ENCODE data around the gene COL4A2. TPM values are rescaled to one million over a fixed set of nuclear protein-coding genes. Genes with fewer than 3 reads are reported as not detected.

Gene COL4A2
- total RNA-seq, 4 donors from 2014 or later, result 51.2 to 85.8 (median 70.5) TPM

DNA sequence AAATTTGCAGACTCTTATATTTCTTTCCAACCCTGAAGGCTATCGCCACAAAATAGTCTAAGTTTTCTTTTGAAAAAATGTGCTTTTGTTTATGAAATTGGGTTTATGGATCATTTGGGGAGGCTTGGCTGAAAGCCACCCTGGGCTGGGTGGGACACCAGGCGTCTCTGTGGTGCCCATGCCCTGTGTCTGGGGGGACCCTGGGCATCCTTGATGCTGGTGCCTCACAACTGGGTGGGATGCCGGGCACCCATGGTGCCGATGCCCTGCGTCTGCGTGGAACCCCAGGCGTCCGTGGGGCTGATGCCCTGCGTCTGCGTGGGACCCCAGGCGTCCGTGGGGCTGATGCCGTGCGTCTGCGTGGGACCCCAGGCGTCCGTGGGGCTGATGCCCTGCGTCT, 149.5 kb downstream of the COL4A2 start:
- TF ChIP-seq POLR2A (IDR thresholded peaks at IDR 0.05), result no peak
- TF ChIP-seq, protein P1, sequence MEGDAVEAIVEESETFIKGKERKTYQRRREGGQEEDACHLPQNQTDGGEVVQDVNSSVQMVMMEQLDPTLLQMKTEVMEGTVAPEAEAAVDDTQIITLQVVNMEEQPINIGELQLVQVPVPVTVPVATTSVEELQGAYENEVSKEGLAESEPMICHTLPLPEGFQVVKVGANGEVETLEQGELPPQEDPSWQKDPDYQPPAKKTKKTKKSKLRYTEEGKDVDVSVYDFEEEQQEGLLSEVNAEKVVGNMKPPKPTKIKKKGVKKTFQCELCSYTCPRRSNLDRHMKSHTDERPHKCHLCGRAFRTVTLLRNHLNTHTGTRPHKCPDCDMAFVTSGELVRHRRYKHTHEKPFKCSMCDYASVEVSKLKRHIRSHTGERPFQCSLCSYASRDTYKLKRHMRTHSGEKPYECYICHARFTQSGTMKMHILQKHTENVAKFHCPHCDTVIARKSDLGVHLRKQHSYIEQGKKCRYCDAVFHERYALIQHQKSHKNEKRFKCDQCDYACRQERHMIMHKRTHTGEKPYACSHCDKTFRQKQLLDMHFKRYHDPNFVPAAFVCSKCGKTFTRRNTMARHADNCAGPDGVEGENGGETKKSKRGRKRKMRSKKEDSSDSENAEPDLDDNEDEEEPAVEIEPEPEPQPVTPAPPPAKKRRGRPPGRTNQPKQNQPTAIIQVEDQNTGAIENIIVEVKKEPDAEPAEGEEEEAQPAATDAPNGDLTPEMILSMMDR (IDR thresholded peaks at IDR 0.05 in 4 of 5, conservative IDR thresholded peaks at IDR 0.05 in 1 of 5), result no peak
- DNase-seq, result no peak
- Histone ChIP-seq H3K36me3 (no peaks in the 10 kb centered on the region), H3K9me3 (no peaks in the 10 kb centered on the region), H3K4me1 (no peaks in the 10 kb centered on the region), H3K27ac (no peak overlapping the region), H3K27me3 (no peaks in the 10 kb centered on the region), H3K4me3 (no peak overlapping the region)
- intact Hi-C loops (cut with DNase I; ENCODE audit: low total_unique reads) (loop anchor here (1.0 to 5.0 kb wide), 3 partner anchors 70 to 121 kb away; partner anchors contain the start of gene RAB20), in situ Hi-C loops (cut with MboI; ENCODE audit: low sequenced_read_pairs in 4 of 4) (loop anchor here in 2 of 4 donors (10.0 to 25.0 kb wide), 3 partner anchors 106 to 356 kb away; partner anchors contain the start of gene RAB20 (in 1 of the 2))
- no peak for ATAC-seq

GRCh38 chr13:110457361-110457760, 150.3 kb downstream of the COL4A2 start:
- Histone ChIP-seq H3K27me3 (no peaks in the 10 kb centered on the region), H3K9me3 (no peaks in the 10 kb centered on the region), H3K4me1 (no peaks in the 10 kb centered on the region), H3K27ac (no peak overlapping the region), H3K4me3 (no peak overlapping the region), H3K36me3 (no peaks in the 10 kb centered on the region)
- ATAC-seq, result no peak
- in situ Hi-C loops (cut with MboI; ENCODE audit: low sequenced_read_pairs in 4 of 4), result loop anchor here in 2 of 4 donors (10.0 to 25.0 kb wide), 3 partner anchors 105 to 355 kb away; partner anchors contain the start of gene RAB20 (in 1 of the 2)
- no peak for TF ChIP-seq POLR2A (IDR thresholded peaks at IDR 0.05)
- TF ChIP-seq, protein P1 (IDR thresholded peaks at IDR 0.05 in 4 of 5, conservative IDR thresholded peaks at IDR 0.05 in 1 of 5), result no peak
- intact Hi-C loops (cut with DNase I; ENCODE audit: low total_unique reads), result loop anchor here (2.0 to 5.0 kb wide), 2 partner anchors 69 to 120 kb away; no protein-coding TSS in a partner anchor
- no peak for DNase-seq

DNA sequence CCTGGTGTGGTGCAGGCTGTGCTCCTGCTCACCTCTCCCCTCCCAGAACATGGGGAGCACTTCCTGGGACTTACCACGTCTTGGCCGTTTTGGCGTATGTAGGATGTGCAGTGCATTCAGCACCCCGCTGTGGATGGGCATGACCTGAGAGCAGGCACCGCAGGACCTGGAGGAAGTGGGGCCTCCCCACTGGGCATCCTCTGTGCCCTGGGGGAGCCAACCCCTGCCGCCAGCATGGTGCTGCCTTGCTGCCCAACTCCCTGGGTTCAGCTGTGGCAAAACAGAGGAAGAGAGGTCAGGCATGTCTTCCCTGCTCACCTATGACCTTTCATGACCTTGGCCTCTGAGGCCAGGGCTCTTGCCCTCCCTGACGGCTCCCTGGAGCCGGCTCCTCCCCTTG, 150.9 kb downstream of the COL4A2 start:
- Histone ChIP-seq H3K36me3 (no peaks in the 10 kb centered on the region), H3K4me3 (no peak overlapping the region), H3K4me1 (no peaks in the 10 kb centered on the region), H3K27ac (no peak overlapping the region), H3K27me3 (no peaks in the 10 kb centered on the region), H3K9me3 (no peaks in the 10 kb centered on the region)
- no peak for DNase-seq
- TF ChIP-seq POLR2A (IDR thresholded peaks at IDR 0.05), result no peak
- TF ChIP-seq, protein P1 (IDR thresholded peaks at IDR 0.05 in 4 of 5, conservative IDR thresholded peaks at IDR 0.05 in 1 of 5), result no peak
- in situ Hi-C loops (cut with MboI; ENCODE audit: low sequenced_read_pairs in 4 of 4) (loop anchor here in 2 of 4 donors (10.0 to 25.0 kb wide), 3 partner anchors 104 to 354 kb away; partner anchors contain the start of gene RAB20 (in 1 of the 2)), intact Hi-C loops (cut with DNase I; ENCODE audit: low total_unique reads) (loop anchor here (5.0 kb wide), 1 partner anchor 119 kb away; no protein-coding TSS in a partner anchor)
- no peak for ATAC-seq

- Histone ChIP-seq H3K4me1 (no peaks in the 10 kb centered on the region), H3K27ac (no peak overlapping the region), H3K9me3 (no peaks in the 10 kb centered on the region), H3K4me3 (no peak overlapping the region), H3K27me3 (no peaks in the 10 kb centered on the region), H3K36me3 (no peaks in the 10 kb centered on the region)
- intact Hi-C loops (cut with DNase I; ENCODE audit: low total_unique reads), result loop anchor here (5.0 kb wide), 1 partner anchor 119 kb away; no protein-coding TSS in a partner anchor
- ATAC-seq (no peak), DNase-seq (no peak)
- TF ChIP-seq, protein P1 (IDR thresholded peaks at IDR 0.05 in 4 of 5, conservative IDR thresholded peaks at IDR 0.05 in 1 of 5), result no peak
- no peak for TF ChIP-seq POLR2A (IDR thresholded peaks at IDR 0.05)
- in situ Hi-C loops (cut with MboI; ENCODE audit: low sequenced_read_pairs in 4 of 4), result loop anchor here in 2 of 4 donors (10.0 to 25.0 kb wide), 3 partner anchors 104 to 354 kb away; partner anchors contain the start of gene RAB20 (in 1 of the 2)
Observed at GRCh38 chr13:110458594-110459365, 151.7 kb downstream of the COL4A2 start.
